ENCODE results near the gene ACO2.

ACO2 gene

DNA sequence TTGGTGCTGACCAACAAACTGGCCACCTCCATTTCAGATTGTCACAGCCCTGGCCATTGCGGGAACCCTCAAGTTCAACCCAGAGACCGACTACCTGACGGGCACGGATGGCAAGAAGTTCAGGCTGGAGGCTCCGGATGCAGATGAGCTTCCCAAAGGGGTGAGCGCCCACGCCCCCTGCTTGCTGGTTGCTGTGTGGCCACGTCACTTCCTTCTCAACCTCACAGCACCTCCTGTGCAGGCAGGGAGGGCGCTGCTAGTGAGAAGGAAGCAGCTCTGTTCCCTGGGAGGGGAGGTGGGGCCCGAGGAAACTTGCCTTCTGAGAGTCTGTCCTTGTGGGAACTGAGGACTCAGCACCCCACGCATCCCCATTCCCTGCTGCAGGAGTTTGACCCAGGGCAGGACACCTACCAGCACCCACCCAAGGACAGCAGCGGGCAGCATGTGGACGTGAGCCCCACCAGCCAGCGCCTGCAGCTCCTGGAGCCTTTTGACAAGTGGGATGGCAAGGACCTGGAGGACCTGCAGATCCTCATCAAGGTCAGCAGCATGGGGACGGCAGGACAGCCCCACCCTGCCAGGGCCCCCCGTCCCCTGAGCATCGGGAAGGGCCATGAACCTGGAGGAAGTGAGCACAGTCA, 56.0 kb downstream of the ACO2 start:
- DNase-seq = peak in 3 of 4 experiments; percentile 19 to 62 (median 52)

DNA sequence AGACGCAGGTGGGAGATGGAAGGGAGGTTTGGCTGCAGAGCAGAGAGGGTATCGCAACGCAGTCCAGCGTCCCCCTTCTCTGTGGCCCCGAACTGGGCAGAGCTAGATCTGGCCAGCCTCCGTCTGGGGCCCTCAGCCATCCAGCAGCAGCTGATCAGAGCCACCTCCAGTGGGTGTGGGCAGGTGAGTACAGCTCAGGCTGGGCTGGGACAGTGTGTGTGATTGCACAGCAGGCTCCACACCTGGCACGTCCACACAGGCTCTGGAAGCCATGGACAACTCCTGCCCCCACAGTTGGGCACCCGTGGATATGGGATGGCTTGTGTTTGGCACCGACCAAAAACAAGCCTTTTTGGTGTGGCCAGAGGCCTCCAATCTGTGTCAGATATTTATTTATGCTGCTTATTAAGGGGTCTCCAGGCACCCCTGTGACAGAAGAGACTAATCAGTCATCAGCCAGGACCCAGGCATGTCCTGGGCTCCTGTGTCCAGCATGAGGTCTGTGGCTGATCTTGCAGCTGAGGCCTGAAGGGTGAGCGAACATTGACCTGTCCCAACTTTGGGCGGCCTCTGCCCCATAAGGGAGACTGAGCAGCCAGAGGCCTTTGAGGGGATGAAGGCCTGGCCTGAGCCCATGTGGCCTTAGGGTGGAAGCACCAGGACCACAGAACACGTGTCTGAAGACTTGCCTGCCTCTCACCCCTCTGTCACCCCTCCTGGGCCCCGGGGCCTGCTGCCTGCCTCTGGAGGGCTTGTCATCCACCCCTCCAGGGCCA, 56.7 kb downstream of the ACO2 start:
- DNase-seq = no peak

DNA sequence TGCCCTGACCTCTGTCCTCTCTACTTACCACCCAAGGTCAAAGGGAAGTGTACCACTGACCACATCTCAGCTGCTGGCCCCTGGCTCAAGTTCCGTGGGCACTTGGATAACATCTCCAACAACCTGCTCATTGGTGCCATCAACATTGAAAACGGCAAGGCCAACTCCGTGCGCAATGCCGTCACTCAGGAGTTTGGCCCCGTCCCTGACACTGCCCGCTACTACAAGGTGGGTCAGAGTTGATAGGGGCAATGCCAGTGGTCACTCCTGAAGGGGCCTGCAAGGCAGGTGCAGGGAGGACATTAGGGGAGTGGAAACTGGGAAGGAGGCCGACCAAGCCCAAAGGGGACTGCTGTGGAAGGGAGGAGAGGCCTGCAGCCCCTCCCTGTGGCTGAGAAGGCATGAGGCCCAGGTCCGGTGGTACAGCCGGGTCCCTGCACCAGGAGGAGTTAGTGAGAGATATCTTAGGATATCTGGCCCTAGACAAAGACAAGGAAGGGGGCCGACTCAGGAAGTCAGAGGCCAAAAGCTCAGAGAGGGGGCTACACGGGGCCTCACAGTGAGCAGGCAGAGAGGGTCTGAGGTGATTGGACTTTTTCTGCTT, 57.4 kb downstream of the ACO2 start:
- DNase-seq = no peak

- DNase-seq = peak; percentile 58 to 69 (median 58)
These were observed 58.2 kb downstream of the ACO2 start for GRCh38 chr22:41526830-41527799.

GRCh38 chr22:41528132-41528766, 59.3 kb downstream of the ACO2 start:
- DNase-seq = no peak

DNA sequence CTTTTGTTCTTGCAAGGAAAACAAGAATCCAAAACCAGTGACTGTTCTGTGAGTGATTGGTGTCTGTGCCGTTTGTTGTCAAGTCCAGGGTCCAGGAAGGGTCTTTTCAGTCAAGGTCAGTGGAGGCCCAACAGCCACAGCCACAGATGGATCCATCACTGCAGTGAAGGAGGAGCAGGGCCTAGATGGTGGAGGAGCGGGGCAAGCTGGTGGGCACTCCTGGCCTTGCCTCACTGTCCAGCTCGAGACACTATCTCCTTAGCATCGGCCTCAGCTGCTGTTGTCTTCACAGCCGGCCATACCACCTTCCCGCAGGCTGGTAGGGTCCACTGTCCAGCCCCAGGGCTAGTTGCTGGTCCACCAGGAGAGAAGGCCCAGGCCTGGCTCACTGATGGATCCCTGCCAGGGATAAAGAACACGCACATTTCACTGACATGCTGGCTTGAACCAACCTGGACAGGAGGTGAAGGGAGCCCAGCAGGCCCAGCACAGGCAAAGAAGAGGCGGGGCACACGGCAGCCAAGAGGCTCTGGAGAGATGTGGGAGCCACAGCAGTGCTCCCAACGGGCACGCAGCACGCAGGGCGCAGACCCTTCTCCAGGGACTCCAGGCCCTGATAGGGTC, 60.1 kb downstream of the ACO2 start:
- no peak for DNase-seq

DNA sequence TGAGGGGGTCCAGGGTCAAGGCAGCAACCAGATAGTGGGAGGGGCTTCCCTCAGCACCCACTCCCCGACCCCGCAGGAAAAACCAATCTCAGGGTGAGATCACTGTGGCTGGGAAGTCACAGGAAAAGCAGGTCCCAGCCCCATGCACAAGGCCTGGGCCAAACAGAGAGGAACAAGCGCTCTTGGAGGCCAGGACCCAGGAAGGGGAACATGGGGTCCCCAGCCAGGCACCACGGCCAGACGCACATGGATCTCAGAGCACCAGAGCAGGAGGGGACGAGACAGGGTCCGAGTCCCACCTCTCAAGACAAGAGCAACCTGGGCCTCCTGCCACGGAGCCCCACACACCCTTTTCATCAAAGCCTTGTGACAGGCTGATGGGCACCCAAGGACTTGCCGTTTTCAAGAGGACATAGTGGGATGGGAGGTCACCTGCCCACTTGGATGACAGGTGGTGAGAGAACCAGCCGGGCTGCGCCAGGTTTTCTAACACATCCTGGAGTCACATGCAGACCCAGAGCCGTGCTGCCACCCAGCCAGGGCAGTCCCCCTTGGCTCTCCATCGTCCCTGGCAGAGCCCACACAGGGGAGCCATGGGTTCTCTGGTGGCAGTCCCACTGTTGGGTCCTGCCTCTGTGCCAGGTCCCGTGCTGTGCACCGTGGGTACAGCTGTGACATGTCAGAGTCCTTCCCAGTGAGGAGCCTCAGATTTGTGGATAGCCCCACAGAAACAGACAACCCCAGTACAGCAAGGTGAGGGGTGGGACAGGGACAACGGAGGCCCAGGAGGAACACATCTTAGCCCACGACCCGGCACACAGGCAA, 62.2 kb downstream of the ACO2 start:
- DNase-seq = no peak

DNA sequence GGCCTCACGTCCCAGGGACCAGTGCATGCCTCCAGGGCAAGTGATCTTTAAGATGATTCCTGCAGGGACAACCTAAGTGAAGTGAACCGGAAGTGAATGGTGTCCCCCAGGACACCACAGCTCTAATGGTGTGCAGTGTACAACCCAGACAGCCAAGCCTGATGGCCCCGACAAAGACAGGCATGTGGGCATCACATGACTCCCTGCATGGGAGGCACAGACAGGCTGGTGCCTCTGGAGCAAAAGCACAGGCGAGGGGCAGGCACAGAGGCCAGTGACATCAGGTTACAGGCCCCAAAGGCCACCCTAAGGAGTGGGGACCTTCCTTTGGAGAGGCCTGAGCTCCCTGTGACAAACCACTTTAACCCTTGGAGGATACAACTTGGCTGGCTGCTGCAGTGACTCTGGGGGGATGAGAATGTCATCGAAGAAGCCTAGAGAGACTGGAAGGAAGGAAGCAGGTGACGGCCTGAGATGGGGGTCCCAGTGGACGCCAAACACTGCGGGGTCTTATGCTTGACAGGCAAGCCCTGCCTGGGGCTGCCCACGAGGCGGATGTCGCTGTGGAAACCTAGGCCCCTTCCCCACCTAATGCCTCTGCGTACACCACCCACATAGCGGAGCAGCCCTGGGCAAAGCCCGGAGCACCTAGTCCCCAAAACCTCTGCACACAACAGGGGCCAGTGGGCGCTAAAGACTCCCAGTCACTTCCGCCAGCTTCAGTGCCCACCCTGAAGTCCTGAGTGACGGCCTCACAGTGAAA, 63.0 kb downstream of the ACO2 start:
- no peak for DNase-seq

DNA sequence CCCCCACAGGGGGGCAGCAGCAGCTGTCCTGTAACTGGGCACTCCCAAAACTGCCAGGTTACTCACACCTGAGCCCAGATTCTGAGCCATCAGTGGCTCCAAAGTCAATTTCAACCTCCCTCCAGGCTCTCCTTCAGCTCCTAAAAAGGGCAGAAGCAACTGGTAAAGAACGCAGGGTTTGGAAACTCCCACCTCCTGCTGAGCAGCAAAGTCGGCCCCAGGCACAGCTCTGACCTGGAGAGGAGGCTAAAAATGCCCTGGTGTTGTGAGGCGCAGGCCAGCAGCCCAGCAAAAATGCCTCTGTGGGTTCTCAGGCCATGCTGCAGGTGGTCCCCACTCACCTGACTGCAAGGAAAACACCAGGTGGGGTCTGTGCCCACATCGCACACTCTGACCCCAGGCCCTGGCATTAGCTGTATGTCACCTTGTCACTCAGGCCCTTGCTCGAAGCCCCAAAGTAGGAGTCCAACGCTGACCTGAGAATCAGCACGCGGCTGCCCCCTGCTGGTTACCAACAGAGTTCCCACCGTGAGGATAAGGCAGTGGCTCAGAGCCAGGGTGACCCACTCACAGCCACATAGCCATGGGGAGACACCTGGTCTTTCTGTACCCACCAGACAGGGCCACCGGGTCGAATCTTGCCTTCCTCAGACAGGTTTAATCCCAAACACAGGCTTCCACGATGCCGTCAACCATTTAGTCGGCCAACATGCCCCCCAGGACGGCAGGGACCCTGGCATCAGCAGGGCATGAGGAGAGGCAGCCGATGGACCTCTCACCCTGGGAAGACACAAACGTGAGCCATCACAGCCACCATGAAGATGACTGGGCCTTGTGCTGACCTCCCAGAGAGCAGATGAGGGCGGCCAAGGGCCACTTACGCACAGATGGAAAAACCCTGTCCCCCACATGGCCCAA, 64.2 kb downstream of the ACO2 start:
- DNase-seq = peak; percentile 28 to 56 (median 42)

DNA sequence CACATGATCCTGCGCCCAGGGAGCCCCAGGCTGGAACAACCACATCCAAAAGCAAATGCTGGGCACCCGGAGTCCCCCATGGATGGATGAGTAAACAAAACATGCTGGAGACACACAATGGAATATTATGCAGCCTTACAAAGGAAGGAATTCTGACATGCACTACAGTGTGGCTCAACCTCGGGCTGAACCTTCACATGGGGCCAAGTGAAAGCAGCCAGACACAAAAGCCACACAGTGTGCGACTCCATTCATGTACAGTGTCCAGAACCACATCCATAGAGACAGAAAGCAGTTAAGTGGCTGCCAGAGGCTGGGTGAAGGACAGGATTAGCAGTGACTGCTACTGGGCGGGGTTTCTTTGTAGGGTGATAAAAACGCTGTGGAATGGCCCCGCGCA, 65.3 kb downstream of the ACO2 start:
- DNase-seq = no peak

DNA sequence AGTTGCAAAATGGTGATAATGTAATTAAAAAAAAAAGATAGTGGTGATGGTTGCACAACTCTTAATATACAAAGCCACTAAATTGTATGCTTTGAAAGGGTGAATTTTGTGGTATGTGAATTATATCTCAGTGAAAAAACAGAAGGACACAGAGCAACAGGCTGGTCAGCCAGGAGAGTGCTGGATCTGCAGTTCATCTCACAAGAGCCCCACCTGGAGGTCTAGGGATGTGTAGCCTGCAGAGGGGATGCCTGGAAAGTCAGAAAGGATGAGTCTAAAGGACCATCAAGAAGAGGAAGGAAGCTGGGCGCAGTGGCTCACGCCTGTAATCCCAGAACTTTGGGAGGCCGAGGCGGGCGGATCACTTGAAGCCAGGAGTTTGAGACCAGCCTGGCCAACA, 66.3 kb downstream of the ACO2 start:
- DNase-seq = no peak

DNA sequence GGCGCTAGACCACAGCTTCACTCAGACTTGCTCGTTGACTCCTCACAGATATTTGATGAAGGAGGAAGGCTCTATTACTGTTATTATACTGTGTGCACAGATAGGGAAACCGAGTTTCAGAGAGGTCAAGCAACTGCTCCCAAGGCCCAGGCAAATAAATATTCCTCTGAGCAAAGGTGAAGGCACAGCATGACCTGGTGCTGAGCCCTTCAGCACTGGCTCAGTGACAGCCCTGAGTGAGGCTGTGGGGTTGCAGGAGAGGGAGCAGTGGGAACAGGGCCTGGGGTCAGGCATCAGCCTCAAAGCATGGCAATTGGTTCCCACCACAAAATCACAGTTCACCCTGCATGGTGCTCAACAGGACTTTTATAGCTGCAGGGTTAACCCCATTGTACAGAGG, 68.3 kb downstream of the ACO2 start:
- no peak for DNase-seq

DNA sequence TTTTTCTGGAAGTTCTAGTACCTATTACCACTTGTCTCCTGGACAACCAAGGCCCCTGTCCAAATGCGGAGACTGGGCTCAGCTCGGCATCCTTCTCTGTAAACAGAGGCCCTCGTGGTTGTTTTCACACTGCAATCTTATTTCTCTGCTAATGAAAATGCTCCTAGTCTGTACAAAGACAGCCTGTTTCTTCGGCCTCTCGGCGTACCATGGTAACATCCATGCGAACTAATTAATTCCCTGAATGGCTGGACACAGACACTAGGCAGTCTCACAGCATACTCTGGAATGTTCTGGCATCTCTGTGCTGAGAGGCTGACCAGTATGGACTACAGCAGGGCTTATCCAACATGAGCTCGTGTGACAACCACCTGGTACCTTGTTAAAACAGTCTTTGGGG, 69.7 kb downstream of the ACO2 start:
- DNase-seq = no peak

GRCh38 chr22:41539146-41540005, 70.5 kb downstream of the ACO2 start:
- no peak for DNase-seq

DNA sequence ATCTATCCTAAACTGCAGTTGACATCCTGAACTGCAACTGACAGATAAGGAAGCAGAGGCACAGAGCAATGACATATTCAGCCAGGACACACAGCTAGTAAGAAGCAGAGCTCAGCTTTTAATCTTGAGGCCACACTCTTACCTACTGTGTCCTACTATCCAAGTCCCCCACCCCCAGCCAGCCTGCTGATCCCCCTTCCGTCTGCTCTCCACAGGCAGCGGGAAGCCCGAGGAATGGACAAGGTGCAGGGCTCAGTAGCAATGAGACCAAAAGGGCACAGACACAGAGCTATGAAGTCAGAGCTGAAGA, 71.0 kb downstream of the ACO2 start:
- DNase-seq = no peak

GRCh38 chr22:41540365-41540764, 71.4 kb downstream of the ACO2 start:
- DNase-seq = no peak

DNA sequence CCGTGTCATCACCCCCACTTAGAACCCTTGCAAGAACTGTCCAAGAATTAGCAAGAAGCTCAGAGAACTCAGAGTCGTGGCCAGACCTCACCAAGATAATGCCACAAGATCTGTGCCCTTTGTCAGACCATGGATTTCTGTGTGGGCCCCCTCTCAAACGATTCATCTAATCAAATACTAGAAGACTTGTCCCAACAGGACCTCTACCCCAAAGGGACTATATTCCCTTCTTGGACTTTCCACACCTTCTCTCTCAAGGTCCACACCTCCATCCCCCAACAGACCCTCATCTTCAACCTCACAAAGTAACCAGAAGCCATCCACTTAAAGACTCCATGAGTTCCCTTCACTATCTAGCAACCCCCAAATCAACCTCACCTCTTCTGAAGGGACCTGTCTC, 72.6 kb downstream of the ACO2 start:
- no peak for DNase-seq

DNA sequence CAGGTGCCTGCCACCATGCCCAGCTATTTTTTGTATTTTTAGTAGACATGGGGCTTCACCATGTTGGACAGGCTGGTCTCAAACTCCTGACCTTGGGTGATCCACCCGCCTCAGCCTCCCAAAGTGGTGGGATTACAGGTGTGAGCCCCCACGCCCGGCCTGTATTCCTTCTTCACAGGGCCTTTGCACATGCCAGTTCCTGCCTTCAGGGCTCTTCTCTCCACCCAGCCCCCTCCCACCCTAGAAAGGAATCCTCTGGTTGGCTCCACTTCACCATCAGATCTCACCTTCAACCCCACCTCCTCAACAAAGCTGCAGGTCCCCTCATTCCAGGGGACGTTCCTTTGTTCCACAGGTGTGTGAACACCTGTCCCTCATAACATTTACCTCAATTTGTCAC, 73.3 kb downstream of the ACO2 start:
- no peak for DNase-seq
